HepG2 (cell line): ENCODE data around the gene GATA3. TPM values are rescaled to one million over a fixed set of nuclear protein-coding genes. Genes with fewer than 3 reads are reported as not detected.

ENCODE experiments used
- ATAC-seq: fragments of 200-7000 bp; cut with Tn5 transposase; 3 replicates; pipeline ENCODE4 v1.9.1; 2020; ENCODE audit warnings: mild to moderate bottlenecking, moderate library complexity
- BruUV-seq: library from RNA; stranded (reverse); fragments of 400-500 nt; replicated peaks from 2 replicates; lab custom pipeline; 2021; lab: Mats Ljungman, UMichigan
- CTCF ChIA-PET: fragments of 300-600 bp; formaldehyde crosslinking; extraction: SDS; loops from one replicate; lab custom pipeline; 2021; ENCODE audit warnings: low total read pairs, inconsistent platforms, low intra/inter-chr PET ratio; lab: Yijun Ruan, JAX
- POLR2A ChIA-PET: fragments of 350-600 bp; sonication (Branson Sonifier 250); formaldehyde crosslinking; loops from one replicate; lab custom pipeline; 2020; ENCODE audit warnings: antibody characterized with exemption, inconsistent platforms; lab: Yijun Ruan, JAX
- DNase-seq: peaks from one replicate; pipeline ENCODE4 v3.0.0-alpha.2; 2015; ENCODE audit warnings: low spot score
- FAIRE-seq: peaks from 3 replicates; lab custom pipeline; 2011; peaks lifted over from hg19 to GRCh38; lab: Jason Lieb, UNC
- H2AFZ ChIP-seq: one replicate; pipeline ENCODE4 v1.6.1; 2011; ENCODE audit warnings: low read length, inconsistent platforms
- H3K27ac ChIP-seq: fragments of 300-600 bp; 3 replicates; pipeline ENCODE4 v1.8.0; 2011; ENCODE audit warnings: mixed run types, mild to moderate bottlenecking, mixed read lengths, low read length, inconsistent platforms; ENCODE audit not compliant: insufficient read depth; ENCODE audit errors: extremely low read length
- H3K27me3 ChIP-seq, 2 experiments: fragments of 200-600 bp in 1 of 2; 2 replicates in 1 of 2; 3 replicates in 1 of 2; pipeline versions ENCODE4 v1.6.0 to v1.8.0; 2011; ENCODE audit warnings: low read length in 2 of 2, mild to moderate bottlenecking in 2 of 2, moderate library complexity in 2 of 2, inconsistent platforms in 1 of 2; ENCODE audit not compliant: insufficient read depth in 2 of 2, control insufficient read depth in 1 of 2
- H3K36me3 ChIP-seq, 2 experiments: fragments of 200-600 bp in 1 of 2; replicated peaks in 1 of 2; 2 replicates in 1 of 2; 3 replicates in 1 of 2; pipeline versions ENCODE4 v1.5.1 to v1.8.0; 2011; ENCODE audit warnings: low read length in 2 of 2, inconsistent platforms in 1 of 2; ENCODE audit not compliant: insufficient read depth in 2 of 2, control insufficient read depth in 1 of 2
- H3K4me1 ChIP-seq: 2 replicates; pipeline ENCODE4 v1.5.1; 2012; ENCODE audit warnings: low read length, inconsistent platforms; ENCODE audit not compliant: insufficient read depth
- H3K4me2 ChIP-seq: 2 replicates; pipeline ENCODE4 v1.6.0; 2011; ENCODE audit warnings: low read depth, low read length, inconsistent platforms
- H3K4me3 ChIP-seq, 3 experiments: fragments of 200-600 bp in 1 of 3; sonication (generic), shearing (Covaris generic) in 1 of 3; replicated peaks in 1 of 3; 2 replicates each; pipeline ENCODE4 v1.5.1; 2011 to 2016; ENCODE audit warnings: low read length in 3 of 3, inconsistent platforms in 2 of 3, low read depth in 2 of 3, mild to moderate bottlenecking in 2 of 3, control low read depth in 1 of 3, mixed read lengths in 1 of 3; ENCODE audit not compliant: insufficient read depth in 1 of 3
- H3K79me2 ChIP-seq: one replicate; pipeline ENCODE4 v1.6.1; 2011; ENCODE audit warnings: low read length, inconsistent platforms; ENCODE audit not compliant: insufficient read depth
- H3K9ac ChIP-seq: 2 replicates; pipeline ENCODE4 v1.6.0; 2011; ENCODE audit warnings: mild to moderate bottlenecking, low read depth, low read length, inconsistent platforms; ENCODE audit not compliant: insufficient read depth
- H3K9me3 ChIP-seq: 2 replicates; pipeline ENCODE4 v1.5.1; 2012; ENCODE audit warnings: mild to moderate bottlenecking, low read length
- H4K20me1 ChIP-seq: 2 replicates; pipeline ENCODE4 v1.6.0; 2011; ENCODE audit warnings: inconsistent platforms, mild to moderate bottlenecking, low read length, moderate library complexity; ENCODE audit not compliant: insufficient read depth
- EZH2 ChIP-seq: conservative IDR thresholded peaks from 2 replicates; pipeline ENCODE4 v1.6.1; 2012; ENCODE audit warnings: mild to moderate bottlenecking, low read depth, low read length, moderate library complexity
- NFE2 ChIP-seq: sonication (generic); formaldehyde crosslinking; IDR thresholded peaks from 2 replicates; pipeline ENCODE4 v1.4.0; 2020; ENCODE audit warnings: missing genetic modification reagents
- ZNF784 ChIP-seq: sonication (generic); formaldehyde crosslinking; IDR thresholded peaks from 2 replicates; pipeline ENCODE4 v1.5.1; 2020; ENCODE audit warnings: missing genetic modification reagents, mild to moderate bottlenecking, borderline replicate concordance
- WGBS: methylation state at CpG from one replicate; pipeline ENCODE4 v1.1.6; 2017; ENCODE audit warnings: low lambda C conversion rate; 5-methylcytosine and 5-hydroxymethylcytosine counted together
- in situ Hi-C: cut with HindIII; loops from 2 replicates; pipeline ENCODE4 v1.10.0; 2017; ENCODE audit warnings: low pct_unique_long_range_greater_than_20kb; ENCODE audit not compliant: extremely low pct_ligation_motif_present
- intact Hi-C: fragments of 100-400 bp; cut with micrococcal nuclease; formaldehyde crosslinking; loops from one replicate; pipeline ENCODE4 v1.10.0; 2022; ENCODE audit not compliant: unreplicated experiment
- polyA plus RNA-seq, 8 experiments: library from polyadenylated mRNA; depleted of rRNA in 3 of 8; stranded (reverse) in 7 of 8; unstranded in 1 of 8; fragments of >200 nt; fragmentation: Illumina TruSeq in 4 of 8; extraction: Trizol in 4 of 8; gene quantifications; 2 replicates each; pipeline versions ENCODE4 v1.2.1 to v1.2.3, GENCODE V29; 2011 to 2016; ENCODE audit warnings: low read depth in 4 of 8, missing spikeins in 1 of 8, mixed read lengths in 1 of 8; ENCODE audit not compliant: insufficient read depth in 1 of 8
- total RNA-seq, 5 experiments: library from RNA; depleted of rRNA; stranded (reverse); fragments of >200 nt; fragmentation: Illumina TruSeq; extraction: Trizol; gene quantifications; 2 replicates each; pipeline ENCODE4 v1.2.3, GENCODE V29; 2016; ENCODE audit warnings: low read depth in 1 of 5

Gene GATA3
- total and polyA plus RNA-seq, 2 of the 13 experiments (the other 11 are each of a cell fraction or from before 2014, with no cell fraction given), result not detected

GRCh38 chr10:8036506-8037198, 17.8 kb upstream of the GATA3 start (continued):
- TF ChIP-seq ZNF784 (CRISPR knock-in tag), result no peak

- Histone ChIP-seq H3K27ac (no peak overlapping the region), H3K27me3 (peaks cover 24 to 83% of the 10 kb centered on the region in 2 experiments), H2AFZ (no peak overlapping the region), H4K20me1 (no peaks in the 10 kb centered on the region), H3K4me1 (no peaks in the 10 kb centered on the region; the same call in 1 of the 2 replicates), H3K4me2 (no peak overlapping the region), H3K36me3 (no peaks in the 10 kb centered on the region), H3K9me3 (no peaks in the 10 kb centered on the region), H3K4me3 (no peak overlapping the region), H3K9ac (no peak overlapping the region), H3K79me2 (no peaks in the 10 kb centered on the region)
- WGBS, result 44% methylated on average over 32 of the region's 32 CpGs
- ChIA-PET CTCF (no interaction called here), POLR2A (no interaction called here)
- intact Hi-C loops, result no loop called here
- ATAC-seq (no peak), FAIRE-seq (no peak), DNase-seq (no peak)
- in situ Hi-C loops, result no loop called here
- BruUV-seq, result no TSS peak
- no peak for TF ChIP-seq NFE2 (CRISPR knock-in tag)
- TF ChIP-seq EZH2, result 0 out of 2 replicates have a peak, but pooled peaks have one; percentile 85
- TF ChIP-seq, all 625 proteins: peak for 1
These were observed 17.2 kb upstream of the GATA3 start for GRCh38 chr10:8037199-8037801.
